NCI-H460 (cell line): ENCODE measurements around the gene PTN. TPM values are rescaled to one million over a fixed set of nuclear protein-coding genes. Genes with fewer than 3 reads are reported as not detected.
"Not testable (repeated sequence)": the region's sequence is repeated elsewhere in the genome, so short reads cannot be mapped to it uniquely, and the experiment has no call there.

Experiments
- DNase-seq: peaks from one replicate; pipeline ENCODE4 v3.0.0-alpha.2; 2016; ENCODE audit warnings: low read depth; ENCODE audit errors: extremely low read depth
- total RNA-seq: library from RNA; depleted of rRNA; stranded (reverse); fragments of >200 nt; shearing (Covaris generic); gene quantifications from 2 replicates; pipeline ENCODE4 v1.2.3, GENCODE V29; 2014

The PTN gene
- total RNA-seq, 1 experiment from 2014 or later: 0.12 TPM

DNA sequence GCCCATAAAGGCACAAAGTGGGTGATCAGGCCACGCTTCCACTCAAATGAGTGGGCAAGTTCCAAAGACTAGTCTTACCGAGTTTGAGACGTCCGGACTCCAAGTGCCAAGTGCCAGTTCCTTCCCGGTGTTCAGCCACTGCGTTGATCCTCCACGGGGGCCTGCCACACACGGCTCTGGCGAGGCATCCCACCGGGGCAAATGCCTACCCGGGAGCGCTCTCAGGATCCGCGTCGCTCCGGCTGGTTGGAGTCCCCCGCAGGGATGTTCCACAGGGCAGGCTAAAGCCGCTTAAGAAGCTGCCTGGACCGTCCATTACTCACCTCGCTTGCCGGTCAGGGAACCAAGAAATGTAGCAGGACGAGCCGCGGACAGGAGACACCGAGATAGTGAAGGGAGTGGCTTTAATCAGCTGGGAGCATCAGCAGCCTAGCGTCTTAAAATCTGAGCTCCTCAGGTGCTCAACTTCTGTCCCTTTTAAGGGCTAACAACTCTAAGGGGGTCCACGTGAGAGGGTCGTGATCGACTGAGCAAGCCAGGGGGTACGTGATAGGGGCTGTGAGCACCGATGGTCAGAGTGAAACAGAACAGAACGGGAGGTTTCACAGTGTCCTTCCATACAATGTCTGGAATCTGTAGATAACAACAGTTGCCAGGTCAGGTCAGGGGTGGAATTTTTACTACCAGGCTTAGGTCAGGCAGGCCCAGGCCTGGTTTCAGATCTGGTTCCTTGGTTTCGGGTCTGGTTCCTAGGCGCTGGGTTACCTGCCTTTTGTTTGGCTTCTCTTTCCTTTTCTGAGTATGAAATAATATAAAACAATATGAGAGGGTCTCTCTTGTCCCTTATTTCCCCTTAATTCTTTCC, 75.3 kb downstream of the PTN start:
- not testable (repeated sequence) for DNase-seq

DNA sequence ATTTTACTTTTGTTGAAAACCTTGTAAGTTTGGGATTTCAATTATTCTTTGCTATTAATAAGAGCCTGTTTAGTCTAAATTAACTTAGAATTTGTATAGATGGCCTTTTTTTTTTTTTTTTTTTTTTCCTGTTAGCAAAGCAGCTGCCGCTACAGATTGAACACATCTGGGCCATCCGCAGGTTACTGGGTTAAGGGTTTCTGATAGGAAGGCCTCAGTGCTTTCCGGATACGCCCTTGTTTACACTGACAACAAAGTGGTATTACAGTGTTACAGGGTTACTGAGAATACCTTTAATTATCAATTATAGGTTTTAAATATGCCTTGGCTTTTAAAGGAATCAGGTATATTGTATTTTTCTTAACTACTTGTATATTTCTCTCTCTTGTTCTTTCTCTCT, 76.8 kb downstream of the PTN start:
- DNase-seq: no peak

DNA sequence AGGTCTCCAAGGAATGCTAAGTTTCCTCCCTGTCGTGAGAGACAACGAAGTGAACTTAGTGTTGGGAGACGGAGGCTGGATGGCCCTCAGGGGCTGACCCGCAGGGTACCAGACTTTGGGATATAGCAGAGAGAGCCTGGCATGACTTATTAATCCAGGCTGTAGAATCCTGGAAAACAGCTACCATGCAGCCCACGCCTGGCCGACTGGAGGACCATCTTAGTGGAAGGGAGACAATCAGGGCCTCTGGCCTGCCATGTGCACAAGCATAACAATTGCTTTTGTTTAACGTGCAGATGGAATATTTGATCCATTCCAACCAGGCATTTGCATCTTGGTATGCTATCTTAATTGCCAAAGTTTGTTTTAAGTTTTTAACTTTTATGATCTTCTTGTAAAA, 78.1 kb downstream of the PTN start:
- DNase-seq: not testable (repeated sequence)

DNA sequence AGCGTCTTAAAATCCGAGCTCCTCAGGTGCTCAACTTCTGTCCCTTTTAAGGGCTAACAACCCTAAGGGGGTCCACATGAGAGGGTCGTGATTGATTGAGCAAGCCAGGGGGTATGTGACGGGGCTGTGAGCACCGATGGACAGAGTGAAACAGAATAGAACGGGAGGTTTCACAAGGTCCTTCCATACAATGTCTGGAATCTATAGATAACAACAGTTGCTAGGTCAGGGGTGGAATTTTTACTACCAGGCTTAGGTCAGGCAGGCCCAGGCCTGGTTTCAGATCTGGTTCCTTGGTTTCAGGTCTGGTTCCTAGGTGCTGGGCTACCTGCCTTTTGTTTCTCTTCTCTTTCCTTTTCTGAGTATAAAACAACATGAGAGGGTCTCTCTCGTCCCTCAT, 80.9 kb downstream of the PTN start:
- DNase-seq: no peak

DNA sequence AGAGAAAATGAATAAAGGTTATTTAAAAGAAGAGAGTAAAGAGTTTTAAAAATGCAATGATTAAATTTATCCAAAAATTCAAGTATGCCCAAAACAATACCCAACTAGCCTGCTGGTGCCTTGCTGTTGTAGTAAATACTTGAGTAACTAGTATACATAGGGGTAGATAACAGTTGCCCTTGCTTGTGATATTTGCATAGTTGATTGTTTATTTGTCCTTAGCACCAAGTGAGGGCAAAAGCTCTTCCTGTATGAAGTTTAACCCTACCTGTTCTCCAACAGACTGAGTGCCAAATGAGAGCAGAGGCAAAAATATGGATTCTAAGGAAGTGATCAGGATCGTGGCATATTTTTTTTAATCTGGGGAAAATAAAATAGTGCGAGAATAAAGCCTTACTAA, 85.0 kb downstream of the PTN start:
- DNase-seq: no peak

DNA sequence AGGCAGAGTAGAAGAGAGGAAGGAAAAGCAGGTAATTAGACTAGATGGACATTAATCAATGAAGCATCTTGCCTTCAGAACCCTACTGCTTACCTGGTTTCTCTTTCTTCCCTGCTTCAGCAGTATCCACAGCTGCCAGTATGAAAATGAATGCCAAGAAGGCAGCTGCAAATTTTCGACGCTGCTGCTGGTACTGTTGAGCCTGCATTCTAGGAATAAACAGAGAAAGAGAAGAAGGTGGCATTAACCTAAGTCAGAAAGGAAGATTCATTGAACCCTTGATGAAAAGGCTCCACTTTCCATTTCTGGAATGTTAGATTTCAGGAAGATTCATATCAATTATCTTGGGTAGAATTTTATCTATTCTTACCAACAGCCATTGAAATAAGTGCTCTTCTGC, 88.8 kb downstream of the PTN start:
- no peak for DNase-seq

DNA sequence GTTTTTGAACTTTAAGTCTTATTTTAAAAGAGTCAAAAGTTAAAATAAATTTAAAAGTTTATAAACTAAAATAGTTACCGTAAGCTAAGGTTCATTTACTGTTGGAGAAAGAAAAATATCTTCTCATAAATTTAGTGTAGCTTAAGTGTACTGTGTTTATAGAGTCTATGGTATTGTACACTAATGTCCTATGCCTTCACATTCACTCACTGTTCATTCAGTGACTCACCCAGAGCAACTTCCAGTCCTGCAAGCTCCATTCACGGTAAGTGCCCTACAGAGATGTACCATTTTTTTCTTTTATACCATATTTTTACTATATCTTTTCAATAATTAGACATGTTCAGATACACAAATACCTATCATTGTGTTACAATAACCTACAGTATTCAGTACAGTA, 97.6 kb downstream of the PTN start:
- DNase-seq: no peak

DNA sequence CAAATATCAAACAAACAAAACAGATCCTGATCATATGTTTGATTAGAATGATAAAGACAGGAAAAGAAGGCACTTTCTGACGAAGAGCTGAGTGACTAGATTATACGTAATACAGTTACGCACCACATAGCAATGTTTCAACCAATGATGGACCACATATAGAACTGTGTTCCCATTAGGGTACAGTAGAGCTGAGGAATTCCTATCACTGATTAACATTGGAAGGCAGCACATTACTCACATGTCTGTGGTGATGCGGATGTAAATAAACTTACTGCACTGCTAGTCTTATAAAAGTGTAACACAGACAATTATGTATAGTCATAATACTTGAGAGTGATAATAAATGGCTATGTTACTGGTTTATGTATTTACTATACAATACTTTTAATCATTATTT, 98.3 kb downstream of the PTN start:
- no peak for DNase-seq

DNA sequence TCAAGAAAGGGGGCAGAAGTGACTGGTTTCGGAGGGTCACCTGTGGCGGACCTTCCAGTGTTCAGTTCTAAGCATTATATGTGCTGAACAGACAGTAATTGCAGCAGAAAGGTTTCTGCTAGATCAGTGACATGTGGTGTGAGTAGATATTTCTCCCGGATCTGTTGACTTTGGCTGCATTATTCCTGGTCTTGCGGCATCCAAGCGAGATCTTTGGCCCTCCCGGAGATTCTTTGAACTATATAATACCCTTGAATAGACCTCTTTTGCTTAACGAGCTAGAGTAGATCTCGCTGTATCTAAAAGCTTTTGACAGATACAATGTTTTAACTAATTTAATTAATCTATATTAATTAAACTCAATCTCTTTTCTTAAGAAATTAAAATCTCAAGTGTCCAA, 99.8 kb downstream of the PTN start:
- DNase-seq: no peak

DNA sequence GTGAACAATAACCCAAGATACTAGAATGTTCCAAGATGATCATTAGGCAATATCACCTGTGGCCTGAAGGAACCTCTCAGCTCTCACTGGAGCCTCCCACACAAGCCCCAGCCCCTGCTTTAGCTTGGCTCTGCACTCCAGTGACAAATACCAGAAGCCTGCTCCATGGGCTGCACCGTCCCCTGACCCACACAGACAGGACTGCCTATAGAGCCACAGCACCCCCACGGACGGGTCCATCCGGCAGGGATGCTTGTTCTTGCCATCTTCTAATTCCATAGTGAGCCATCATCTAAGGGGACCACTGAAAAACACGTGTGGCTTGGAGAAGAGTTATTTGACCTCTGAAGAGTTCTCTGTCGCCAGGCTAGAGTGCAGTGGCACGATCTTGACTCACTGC, 100.9 kb downstream of the PTN start:
- DNase-seq: no peak

DNA sequence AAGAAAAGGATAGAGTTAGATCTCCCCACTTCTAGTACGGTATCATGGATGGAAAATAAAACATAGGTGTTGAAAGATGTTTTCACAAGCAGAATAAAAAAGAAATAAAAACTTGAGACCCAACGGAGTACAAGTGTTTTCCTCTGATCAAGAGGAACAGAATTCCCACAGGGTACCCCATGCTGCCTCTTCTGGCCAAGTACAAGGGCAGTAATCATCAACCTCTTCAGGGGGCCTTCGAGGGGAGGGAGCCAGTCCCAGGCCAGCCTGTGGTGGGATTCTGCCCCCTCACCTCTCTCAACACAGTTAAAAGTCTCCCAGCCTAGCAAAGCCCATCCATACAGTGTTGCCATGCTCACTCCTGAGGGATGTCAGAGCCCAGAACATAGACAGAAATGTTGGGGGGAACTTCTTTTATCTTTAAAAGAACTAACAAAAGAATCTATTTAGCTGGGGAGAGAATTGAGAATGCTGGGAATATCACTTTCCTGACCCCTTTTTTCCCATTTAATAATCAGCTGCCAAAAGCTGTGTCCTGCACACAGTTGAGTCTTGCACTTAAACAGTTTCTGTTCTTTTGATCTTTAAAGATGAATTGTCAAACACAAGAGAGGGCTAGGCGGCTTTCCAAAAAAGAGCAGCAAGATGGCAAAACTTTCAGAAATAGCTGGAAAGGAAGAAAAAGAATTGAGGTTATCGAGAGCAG, 101.7 kb downstream of the PTN start:
- DNase-seq: no peak

DNA sequence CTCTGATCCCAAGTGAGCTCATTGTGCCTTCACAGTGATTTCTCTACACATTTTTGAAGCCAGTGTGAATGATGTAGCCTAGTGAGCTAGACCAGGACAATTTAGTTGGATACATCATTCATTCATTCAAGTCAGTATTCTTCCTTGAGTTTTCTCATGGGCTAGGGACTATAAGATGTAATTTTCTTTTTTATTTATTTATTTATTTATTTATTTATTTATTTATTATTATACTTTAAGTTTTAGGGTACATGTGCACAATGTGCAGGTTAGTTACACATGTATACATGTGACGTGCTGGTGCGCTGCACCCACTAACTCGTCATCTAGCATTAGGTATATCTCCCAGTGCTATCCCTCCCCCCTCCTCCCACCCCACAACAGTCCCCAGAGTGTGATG, 104.3 kb downstream of the PTN start:
- DNase-seq: not testable (repeated sequence)

DNA sequence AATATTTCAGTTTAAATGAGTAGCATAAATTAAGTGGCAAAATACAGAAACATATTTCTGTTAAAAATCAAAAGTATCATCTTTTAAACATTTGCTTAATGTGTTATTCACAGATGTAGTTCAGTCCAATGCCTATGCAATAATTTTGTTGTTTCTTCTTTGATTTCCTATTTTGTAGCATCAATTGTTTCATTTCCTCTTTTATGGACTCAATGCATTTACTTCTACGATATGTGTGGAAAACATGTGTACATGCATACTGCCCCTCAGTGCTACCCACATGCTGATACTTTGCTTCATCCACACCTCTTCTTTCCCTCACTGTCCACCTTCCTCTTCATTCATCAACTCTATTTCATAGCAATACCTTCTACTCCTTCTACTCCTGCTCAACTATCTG, 108.1 kb downstream of the PTN start:
- DNase-seq: no peak

DNA sequence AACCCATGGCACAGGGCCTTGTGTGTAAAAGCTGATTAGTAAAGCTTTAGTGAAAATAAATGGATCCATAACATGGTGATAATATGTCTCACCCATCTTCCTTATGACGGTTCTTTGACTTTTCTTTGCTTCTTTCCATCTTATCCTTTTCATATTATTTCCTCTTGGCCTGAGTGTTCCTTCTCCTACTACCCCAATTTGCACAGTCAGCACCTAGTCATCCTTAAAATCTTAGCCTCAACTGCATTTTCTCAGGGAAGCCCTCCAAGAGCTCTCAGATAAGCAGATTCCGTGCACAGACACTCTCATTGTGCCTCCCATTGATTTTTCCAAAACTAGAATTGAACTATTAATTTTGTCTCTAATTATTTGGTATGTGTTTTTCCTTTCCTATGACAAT, 112.4 kb downstream of the PTN start:
- no peak for DNase-seq

DNA sequence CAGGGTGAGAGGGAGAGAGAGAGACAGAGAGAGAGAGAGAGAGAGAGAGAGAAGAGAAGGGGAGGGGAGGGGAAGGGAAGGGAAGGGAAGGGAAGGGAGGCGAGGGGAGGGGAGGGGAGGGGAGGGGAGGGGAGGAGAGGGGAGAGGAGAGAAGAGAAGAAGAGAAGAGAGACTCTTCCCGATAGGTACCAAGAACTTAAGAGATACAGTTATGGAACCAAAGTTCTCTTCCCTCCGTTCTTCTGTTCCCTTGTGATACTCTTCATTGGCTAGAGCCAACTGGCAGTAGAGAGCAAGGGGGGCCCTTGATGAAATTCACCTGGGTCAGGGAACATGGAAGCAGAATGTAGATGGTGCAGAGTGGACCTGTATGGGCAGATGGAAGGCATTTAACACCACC, 122.1 kb downstream of the PTN start:
- no peak for DNase-seq

DNA sequence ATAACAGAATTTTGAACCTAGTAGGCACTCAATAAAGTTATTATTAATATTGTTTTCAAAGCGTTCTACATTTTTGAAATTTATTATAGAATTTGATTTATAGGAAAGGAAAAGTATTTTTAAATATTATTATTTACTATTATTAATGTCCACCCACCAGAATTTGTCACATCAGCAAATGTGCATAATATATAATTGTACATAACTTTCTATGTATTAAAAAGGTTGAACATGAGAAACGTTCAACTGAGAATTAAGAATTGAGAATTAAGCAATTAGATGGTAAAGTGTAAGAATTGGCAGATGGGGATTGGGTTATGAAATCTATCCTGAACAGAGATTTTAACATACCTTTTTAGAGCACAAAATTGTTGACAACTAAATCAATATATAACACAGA, 129.8 kb downstream of the PTN start:
- no peak for DNase-seq

DNA sequence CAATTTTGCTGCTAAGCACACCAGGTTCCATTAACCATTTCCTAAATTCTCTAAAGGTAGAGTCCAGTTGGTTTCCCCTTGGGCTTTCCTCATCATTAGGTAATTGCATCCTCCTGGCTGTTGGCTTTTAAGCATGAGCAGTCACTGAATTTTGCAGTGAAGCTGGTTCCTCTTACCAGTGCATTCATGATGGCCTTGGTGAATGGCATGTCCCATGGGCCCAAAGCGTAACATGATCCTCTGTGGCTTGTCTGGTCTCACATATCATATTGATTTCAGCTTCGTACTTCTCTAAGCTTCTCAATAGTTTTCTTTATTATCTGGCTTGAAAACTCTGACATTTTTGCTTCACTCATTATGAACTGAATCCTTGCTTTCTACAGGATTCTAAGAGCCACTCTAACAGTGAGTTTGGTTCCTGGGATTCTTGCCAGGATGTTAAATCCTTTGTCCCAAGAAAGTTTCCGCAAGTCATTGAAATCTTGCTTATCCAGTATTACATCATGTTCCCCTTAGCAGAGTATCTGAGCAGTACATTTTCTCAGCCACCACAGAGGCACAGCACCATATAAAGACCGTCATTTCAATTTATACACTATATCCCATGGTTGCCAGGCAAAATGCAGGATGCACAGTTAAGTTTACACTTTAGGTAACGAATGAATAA, 134.2 kb downstream of the PTN start:
- DNase-seq: no peak

DNA sequence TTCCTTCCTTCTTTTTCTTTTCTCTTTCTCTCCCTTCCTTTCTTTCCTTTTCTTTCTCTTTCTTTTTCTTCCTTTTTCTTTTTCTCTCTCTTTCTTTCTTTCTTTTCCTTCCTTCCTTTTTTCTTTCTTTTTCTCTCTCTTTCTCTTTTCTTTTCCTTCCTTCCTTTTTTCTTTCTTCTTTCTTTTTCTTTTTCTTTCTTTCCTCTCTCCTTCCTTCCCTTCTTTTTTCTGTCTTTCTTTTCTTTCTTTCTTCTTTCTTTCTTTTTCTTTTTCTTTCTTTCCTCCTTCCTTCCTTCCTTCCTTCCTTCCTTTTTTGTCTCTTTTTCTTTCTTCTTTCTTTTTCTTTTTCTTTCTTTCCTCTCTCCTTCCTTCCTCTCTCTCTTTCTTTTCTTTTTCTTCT, 136.8 kb downstream of the PTN start:
- DNase-seq: no peak

DNA sequence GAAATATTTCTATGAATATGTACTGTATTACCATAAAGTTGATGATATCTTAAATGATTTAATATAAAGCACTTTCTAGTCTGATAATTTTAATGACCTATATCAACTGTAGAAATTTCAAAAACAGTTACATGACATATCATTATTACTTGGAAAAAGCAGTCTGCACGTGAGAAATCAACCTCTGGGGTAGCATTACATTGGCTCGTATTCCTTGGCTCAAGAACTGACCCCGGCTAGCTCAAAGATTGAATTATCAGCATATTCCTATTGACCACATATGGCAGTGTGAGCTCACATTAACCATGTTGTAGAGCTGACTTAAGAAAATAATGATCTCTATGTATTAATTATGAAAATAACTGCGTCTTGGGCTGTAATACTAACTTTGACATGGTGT, 139.3 kb downstream of the PTN start:
- no peak for DNase-seq

DNA sequence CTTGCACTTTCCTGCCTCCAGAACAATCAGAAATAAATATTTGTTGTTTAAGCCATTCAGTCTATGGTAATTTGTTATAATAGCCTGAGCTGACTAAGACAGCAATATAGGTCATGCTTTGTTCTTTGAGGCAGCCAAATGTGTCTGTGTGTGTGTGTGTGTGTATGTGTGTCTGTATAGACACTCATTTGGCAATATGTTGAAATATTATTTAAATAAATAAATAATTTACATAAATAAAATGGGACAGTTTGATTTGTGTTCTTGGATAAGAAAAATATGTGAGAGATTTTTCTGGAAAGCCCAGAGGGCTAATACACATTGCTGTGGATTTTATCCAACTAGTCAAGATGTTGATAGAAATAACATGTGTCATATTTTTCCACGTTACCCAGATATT, 140.2 kb downstream of the PTN start:
- DNase-seq: no peak

DNA sequence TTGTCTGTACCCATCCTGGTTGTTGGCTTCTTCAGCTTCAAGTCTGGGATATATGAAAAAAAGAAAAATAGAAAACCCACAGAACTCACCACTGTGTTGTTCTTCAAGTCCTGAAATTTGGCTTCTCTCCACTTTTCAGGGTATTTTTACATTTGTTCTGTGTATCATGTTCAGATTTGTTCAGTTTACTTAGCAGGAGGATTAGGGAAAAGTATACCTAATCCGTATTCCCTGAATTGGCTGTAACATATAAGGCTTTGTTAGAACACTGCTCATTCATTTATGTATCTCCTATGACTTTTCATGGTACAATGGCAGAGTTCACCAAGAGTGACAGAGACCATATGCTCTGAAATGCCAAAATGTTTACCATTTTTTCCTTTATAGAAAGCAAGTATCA, 146.9 kb downstream of the PTN start:
- no peak for DNase-seq

DNA sequence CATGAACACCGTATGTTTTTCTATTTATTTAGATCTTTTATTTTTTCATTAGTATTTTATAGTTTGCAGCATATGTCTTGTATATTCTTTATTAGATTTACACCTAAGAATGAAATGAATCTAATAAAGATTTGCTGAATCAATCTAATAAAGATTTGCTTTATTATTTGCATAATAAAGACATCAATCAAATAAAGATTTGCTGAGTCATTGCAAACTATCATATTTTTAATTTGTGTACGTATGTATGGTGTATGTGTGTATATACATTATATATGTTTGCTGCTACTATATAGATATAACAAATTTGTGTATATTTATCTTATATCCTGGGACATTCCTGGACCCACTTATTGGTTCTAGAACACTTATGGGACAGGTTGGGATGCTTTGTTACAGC, 147.5 kb downstream of the PTN start:
- no peak for DNase-seq
